ENCODE measurements around the gene STX10. TPM values are rescaled to one million over a fixed set of nuclear protein-coding genes. Genes with fewer than 3 reads are reported as not detected.

The STX10 gene
- total RNA-seq, 2 experiments from 2014 or later = 62.8 to 69.0 TPM

- ChIA-PET CTCF (interaction anchor here (1.0 to 1.7 kb wide), 4 partner anchors 56 to 134 kb away, joined by 3 to 14 read pairs (median 4); no protein-coding TSS in a partner anchor), POLR2A (interaction anchor here (0.6 kb wide), 3 partner anchors 18 to 48 kb away, joined by 3 to 9 read pairs (median 7); no protein-coding TSS in a partner anchor)
These were observed 50.8 kb downstream of the STX10 start for GRCh38 chr19:13099073-13099999.

- ChIA-PET POLR2A (no interaction called here), CTCF (no interaction called here)
These were observed 51.7 kb downstream of the STX10 start for GRCh38 chr19:13098277-13099072.

- POLR2A ChIA-PET = interaction anchor here (0.6 to 0.7 kb wide), 2 partner anchors 11 to 24 kb away, joined by 3 to 4 read pairs; no protein-coding TSS in a partner anchor
- CTCF ChIA-PET = interaction anchor here (6.7 kb wide), 1 partner anchor 120 kb away, joined by 126 read pairs; no protein-coding TSS in a partner anchor
These were observed 52.5 kb downstream of the STX10 start for GRCh38 chr19:13097463-13098258.

- POLR2A ChIA-PET = interaction anchor here (0.6 to 0.7 kb wide), 2 partner anchors 11 to 24 kb away, joined by 3 to 4 read pairs; no protein-coding TSS in a partner anchor
These were observed 53.1 kb downstream of the STX10 start for GRCh38 chr19:13097033-13097462.

GRCh38 chr19:13095934-13096927 lies 53.9 kb downstream of the STX10 start:
- POLR2A ChIA-PET = interaction anchor here (0.7 kb wide), 1 partner anchor 25 kb away, joined by 4 read pairs; no protein-coding TSS in a partner anchor
- CTCF ChIA-PET = interaction anchor here (1.1 to 6.7 kb wide), 8 partner anchors 37 to 166 kb away, joined by 3 to 126 read pairs (median 17); no protein-coding TSS in a partner anchor

More at GRCh38 chr19:13097033-13097462, 53.1 kb downstream of the STX10 start:
- CTCF ChIA-PET = interaction anchor here (1.5 to 6.7 kb wide), 3 partner anchors 120 to 165 kb away, joined by 3 to 126 read pairs (median 57); no protein-coding TSS in a partner anchor

DNA sequence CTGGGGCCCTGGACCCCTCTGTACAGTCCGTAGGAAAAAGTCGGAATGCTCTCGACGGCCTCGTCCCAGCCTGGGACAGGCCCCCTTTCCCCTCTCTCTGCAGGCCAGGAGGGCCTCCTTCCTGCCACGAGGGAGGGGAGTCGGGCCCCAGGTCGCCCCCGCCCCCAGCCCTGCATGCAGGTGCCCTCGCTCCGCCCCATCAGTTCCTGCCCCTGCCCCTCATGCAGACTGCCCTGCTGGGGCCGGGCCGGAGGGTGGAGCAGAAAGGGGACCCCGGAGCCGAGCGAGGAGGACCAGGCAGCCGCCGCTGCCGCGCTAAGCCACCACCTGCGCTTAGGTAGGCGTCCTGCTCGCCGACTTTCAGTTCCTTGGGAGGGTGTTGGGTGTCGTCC lies 54.8 kb downstream of the STX10 start:
- ChIA-PET POLR2A (no interaction called here), CTCF (interaction anchor here (1.1 to 6.7 kb wide), 11 partner anchors 9 to 167 kb away, joined by 3 to 126 read pairs (median 8); no protein-coding TSS in a partner anchor)

DNA sequence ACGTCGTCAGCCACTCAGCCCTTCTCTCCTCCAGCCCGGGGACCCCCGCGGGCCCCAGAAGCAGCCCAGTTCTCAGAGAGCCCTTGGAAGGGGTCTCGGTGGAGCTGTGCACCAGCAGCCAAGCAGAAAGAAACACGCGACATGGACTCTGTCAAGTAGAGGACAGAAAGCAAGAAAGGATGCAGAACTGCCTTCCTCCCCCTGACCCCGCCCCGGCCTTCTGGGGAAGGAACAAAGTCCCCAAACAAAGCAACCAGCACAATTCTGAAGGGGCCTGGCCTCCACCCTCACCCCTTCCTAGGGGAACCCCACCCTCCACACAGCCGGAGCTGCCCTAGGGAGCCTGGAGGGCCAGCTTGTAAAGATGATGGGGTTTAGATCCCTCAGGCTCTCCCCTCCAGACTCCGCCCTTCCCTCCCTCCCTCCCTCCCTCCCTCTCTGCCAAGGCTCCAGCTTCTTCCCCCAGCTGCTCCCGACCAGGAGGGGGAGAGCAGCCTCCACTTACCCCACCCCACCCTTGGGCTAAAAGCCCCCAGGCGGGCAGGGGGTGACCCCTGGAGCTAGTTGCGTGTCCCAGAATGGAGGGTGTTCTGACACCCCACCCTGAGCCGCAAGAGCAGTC lies 55.3 kb downstream of the STX10 start:
- CTCF ChIA-PET = interaction anchor here (0.6 to 6.7 kb wide), 18 partner anchors 9 to 335 kb away, joined by 3 to 126 read pairs (median 8); no protein-coding TSS in a partner anchor
- POLR2A ChIA-PET = interaction anchor here (1.7 kb wide), 1 partner anchor 117 kb away, joined by 6 read pairs; no protein-coding TSS in a partner anchor

DNA sequence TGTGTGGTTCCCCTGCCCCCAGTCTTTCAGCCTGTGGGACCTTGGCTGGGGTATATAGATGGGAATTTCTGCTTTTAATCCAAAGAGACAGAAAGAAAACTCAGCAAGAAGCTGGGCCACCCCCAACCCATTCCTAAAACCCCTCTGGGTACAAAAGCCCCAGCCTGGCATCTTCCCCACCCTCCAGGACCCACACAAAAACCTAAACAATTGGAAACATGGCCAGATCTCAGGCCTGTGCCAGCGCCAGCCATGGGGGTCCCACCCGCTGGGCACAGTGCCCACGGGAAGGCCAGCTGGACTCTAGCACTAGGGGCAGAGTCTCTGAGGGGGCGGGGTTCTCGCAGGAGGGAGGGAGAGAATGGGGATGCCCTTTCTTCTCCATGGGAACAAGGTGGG lies 56.1 kb downstream of the STX10 start:
- POLR2A ChIA-PET = interaction anchor here (1.0 to 1.7 kb wide), 3 partner anchors 33 to 129 kb away, joined by 4 to 6 read pairs (median 4); no protein-coding TSS in a partner anchor
- CTCF ChIA-PET = interaction anchor here (0.6 to 6.7 kb wide), 35 partner anchors 8 to 335 kb away, joined by 3 to 126 read pairs (median 4); partner anchors contain the start of gene DAND5

Other genes starting within 250 kb of the STX10 start
- gene SYCE2, start 231.1 kb downstream of the STX10 start, total RNA-seq = 1 to 10 TPM; 1.1 to 1.5 TPM
- gene FARSA, start 216.7 kb downstream of the STX10 start, total RNA-seq = 100 to 1,000 TPM; 183 to 188 TPM
- gene CALR, start 211.8 kb downstream of the STX10 start, total RNA-seq = 100 to 1,000 TPM; 805 to 809 TPM
- 100 to 1,000 TPM; 216 to 220 TPM for gene RAD23A, start 204.5 kb downstream of the STX10 start, total RNA-seq
- 10 to 100 TPM; 38.9 to 40.8 TPM for gene GADD45GIP1, start 193.2 kb downstream of the STX10 start, total RNA-seq
- gene DAND5, start 180.8 kb downstream of the STX10 start, total RNA-seq = not detected
- 1 to 10 TPM; 2.2 to 3.5 TPM for gene NFIX, start 154.9 kb downstream of the STX10 start, total RNA-seq
- gene LYL1, start 47.5 kb downstream of the STX10 start, total RNA-seq = 1 to 10 TPM; 1.8 to 2.8 TPM
- gene TRMT1, start 33.6 kb downstream of the STX10 start, total RNA-seq = 100 to 1,000 TPM; 130 to 134 TPM
- gene NACC1, start 32.1 kb downstream of the STX10 start, total RNA-seq = 100 to 1,000 TPM; 116 to 119 TPM
- 100 to 1,000 TPM; 117 to 118 TPM for gene IER2, start within 50 bp of the STX10 start, total RNA-seq